H1 (cell line): ENCODE measurements around the gene FBXO45.

Source experiments
- CTCF ChIP-seq, 3 experiments: IDR thresholded peaks; 1 replicate in 2 of 3; 2 replicates in 1 of 3; pipeline versions ENCODE4 v1.5.1 to v1.6.1; 2011; ENCODE audit warnings: low read length in 3 of 3, mild to moderate bottlenecking in 3 of 3, inconsistent platforms in 2 of 3, low read depth in 1 of 3, moderate library complexity in 1 of 3; ENCODE audit not compliant: insufficient read depth in 1 of 3; ENCODE audit errors: control extremely low read depth in 1 of 3
- MAX ChIP-seq: IDR thresholded peaks from 2 replicates; pipeline ENCODE4 v1.6.1; 2012; ENCODE audit warnings: inconsistent platforms
- NRF1 ChIP-seq: IDR thresholded peaks from 2 replicates; pipeline ENCODE4 v1.6.1; 2011; ENCODE audit warnings: mild to moderate bottlenecking, low read depth, low read length, improper control_type of control experiment
- POLR2A ChIP-seq, 2 experiments: IDR thresholded peaks; 1 replicate in 1 of 2; 2 replicates in 1 of 2; pipeline ENCODE4 v1.6.1; 2011; ENCODE audit warnings: low read depth in 2 of 2, low read length in 2 of 2, mild to moderate bottlenecking in 2 of 2; ENCODE audit errors: control extremely low read depth in 1 of 2
- SIX5 ChIP-seq: IDR thresholded peaks from 2 replicates; pipeline ENCODE4 v1.6.1; 2011; ENCODE audit warnings: mild to moderate bottlenecking, low read depth, low read length

GRCh38 chr3:196541684-196542445, 26.6 kb upstream of the FBXO45 start:
- TF ChIP-seq SIX5 = no peak
- TF ChIP-seq NRF1 = no peak
- no peak for TF ChIP-seq CTCF (IDR thresholded peaks at IDR 0.05; ENCODE audit: control extremely low read depth in 1 of 3, insufficient read depth in 1 of 3, low read depth in 1 of 3, low read length in 3 of 3)
- TF ChIP-seq POLR2A (IDR thresholded peaks at IDR 0.05; ENCODE audit: control extremely low read depth in 1 of 2, low read depth in 2 of 2, low read length in 2 of 2) = no peak
- no peak for TF ChIP-seq MAX
